Endothelial cell of umbilical vein (primary cell): ENCODE data around the gene HOXB7. TPM values are rescaled to one million over a fixed set of nuclear protein-coding genes. Genes with fewer than 3 reads are reported as not detected.

ENCODE experiments used
- BruUV-seq: library from RNA; stranded (reverse); fragments of 400-500 nt; replicated peaks from 2 replicates; lab custom pipeline; 2021; lab: Mats Ljungman, UMichigan
- CTCF ChIA-PET: fragments of 300-600, 350-600 bp; sonication (Branson Sonifier 250); formaldehyde crosslinking; loops from one replicate; lab custom pipeline; 2021; ENCODE audit warnings: antibody characterized with exemption, inconsistent platforms; lab: Charles Lee
- POLR2A ChIA-PET: fragments of 300-600, 350-600 bp; sonication (Branson Sonifier 250); formaldehyde crosslinking; loops from one replicate; lab custom pipeline; 2021; ENCODE audit warnings: antibody characterized with exemption, inconsistent platforms; lab: Charles Lee
- DNase-seq: peaks from one replicate; pipeline ENCODE4 v3.0.0-alpha.2; 2011; ENCODE audit warnings: low read depth, low spot score
- FAIRE-seq: peaks from 2 replicates; lab custom pipeline; 2011; peaks lifted over from hg19 to GRCh38; lab: Jason Lieb, UNC
- H2AFZ ChIP-seq: 2 replicates; pipeline ENCODE4 v1.6.0; 2012; ENCODE audit warnings: low read depth, low read length, control low read depth, inconsistent platforms
- H3K27ac ChIP-seq: 2 replicates; pipeline ENCODE4 v1.5.1; 2011; ENCODE audit warnings: low read depth, mild to moderate bottlenecking, control low read depth, low read length, moderate library complexity; ENCODE audit not compliant: insufficient read depth
- H3K27me3 ChIP-seq, 2 experiments: 2 replicates each; pipeline versions ENCODE4 v1.6.0 to v1.6.1; 2011; ENCODE audit warnings: low read length in 2 of 2, mixed read lengths in 1 of 2; ENCODE audit not compliant: control insufficient read depth in 2 of 2, insufficient read depth in 2 of 2
- H3K36me3 ChIP-seq, 2 experiments: 2 replicates in 1 of 2; 3 replicates in 1 of 2; pipeline ENCODE4 v1.5.1; 2011; ENCODE audit warnings: low read length in 2 of 2, mild to moderate bottlenecking in 1 of 2, moderate library complexity in 1 of 2; ENCODE audit not compliant: control insufficient read depth in 2 of 2, insufficient read depth in 2 of 2; ENCODE audit errors: extremely low read depth in 1 of 2
- H3K4me1 ChIP-seq: 3 replicates; pipeline ENCODE4 v1.5.1; 2011; ENCODE audit warnings: mild to moderate bottlenecking, low read length; ENCODE audit not compliant: control insufficient read depth, insufficient read depth; ENCODE audit errors: extremely low read depth
- H3K4me2 ChIP-seq: 2 replicates; pipeline ENCODE4 v1.6.1; 2011; ENCODE audit warnings: low read length, control low read depth, mixed read lengths; ENCODE audit not compliant: insufficient read depth
- H3K4me3 ChIP-seq, 3 experiments: fragments of 200-600 bp in 1 of 3; sonication (generic), shearing (Covaris generic) in 1 of 3; replicated peaks in 1 of 3; 2 replicates each; pipeline ENCODE4 v1.5.1; 2011 to 2016; ENCODE audit warnings: control low read depth in 3 of 3, low read length in 3 of 3, mild to moderate bottlenecking in 2 of 3, inconsistent platforms in 1 of 3, low read depth in 1 of 3, moderate library complexity in 1 of 3; ENCODE audit not compliant: insufficient read depth in 1 of 3
- H3K79me2 ChIP-seq: 2 replicates; pipeline ENCODE4 v1.6.0; 2012; ENCODE audit warnings: low read length, inconsistent platforms; ENCODE audit not compliant: control insufficient read depth, insufficient read depth
- H3K9ac ChIP-seq: replicated peaks from 2 replicates; pipeline ENCODE3; 2011; ENCODE audit warnings: low read length, control low read depth; ENCODE audit not compliant: insufficient read depth; ENCODE audit errors: extremely low read depth
- H3K9me1 ChIP-seq: replicated peaks from 3 replicates; pipeline ENCODE4 v1.6.0; 2011; ENCODE audit warnings: mild to moderate bottlenecking, low read length; ENCODE audit not compliant: control insufficient read depth, insufficient read depth; ENCODE audit errors: extremely low read depth
- H3K9me3 ChIP-seq: replicated peaks from 2 replicates; pipeline ENCODE4 v1.5.1; 2012; ENCODE audit warnings: low read length, inconsistent platforms; ENCODE audit not compliant: control insufficient read depth, insufficient read depth
- H4K20me1 ChIP-seq: replicated peaks from 2 replicates; pipeline ENCODE3; 2011; ENCODE audit warnings: mild to moderate bottlenecking, low read length; ENCODE audit not compliant: control insufficient read depth, insufficient read depth; ENCODE audit errors: extremely low read depth
- EZH2 ChIP-seq: IDR thresholded peaks from 2 replicates; pipeline ENCODE4 v1.6.1; 2012; ENCODE audit warnings: borderline replicate concordance, low read depth, mild to moderate bottlenecking, moderate library complexity, low read length, inconsistent platforms; ENCODE audit not compliant: severe bottlenecking
- FOS ChIP-seq: IDR thresholded peaks from 2 replicates; pipeline ENCODE4 v1.6.1; 2011; ENCODE audit warnings: mild to moderate bottlenecking, low read length, moderate library complexity, borderline replicate concordance; ENCODE audit not compliant: insufficient read depth
- GATA2 ChIP-seq: IDR thresholded peaks from 2 replicates; pipeline ENCODE4 v1.7.0; 2011; ENCODE audit warnings: low read depth, mild to moderate bottlenecking, moderate library complexity, mixed read lengths, low read length; ENCODE audit not compliant: insufficient read length, insufficient read depth
- JUN ChIP-seq: IDR thresholded peaks from 2 replicates; pipeline ENCODE4 v1.6.1; 2011; ENCODE audit warnings: borderline replicate concordance, low read depth; ENCODE audit not compliant: insufficient read length, insufficient read depth
- MYC ChIP-seq: IDR thresholded peaks from one replicate; pipeline ENCODE4 v1.6.1; 2011; ENCODE audit warnings: mild to moderate bottlenecking, low read depth, low read length
- POLR2A ChIP-seq: IDR thresholded peaks from 2 replicates; pipeline ENCODE4 v1.6.1; 2012; ENCODE audit warnings: low read depth, mild to moderate bottlenecking, control low read depth, low read length
- POLR2AphosphoS5 ChIP-seq: IDR thresholded peaks from 2 replicates; pipeline ENCODE4 v1.6.1; 2012; ENCODE audit warnings: low read depth, mild to moderate bottlenecking, control low read depth, low read length, moderate library complexity; ENCODE audit not compliant: insufficient read depth
- dilution Hi-C: fragments of 300-500 bp; cut with MboI; formaldehyde crosslinking; loops from one replicate; pipeline ENCODE4 v1.15.0; 2019; ENCODE audit warnings: low sequenced_read_pairs; ENCODE audit not compliant: extremely low pct_ligation_motif_present
- intact Hi-C: fragments of 100-400 bp; cut with micrococcal nuclease; formaldehyde crosslinking; loops from one replicate; pipeline ENCODE4 v1.10.0; 2022
- polyA plus RNA-seq, 4 experiments: library from polyadenylated mRNA; depleted of rRNA in 3 of 4; stranded (reverse) in 3 of 4; unstranded in 1 of 4; fragments of >200 nt; gene quantifications; 2 replicates each; pipeline versions ENCODE4 v1.2.1 to v1.2.3, GENCODE V29; 2011 to 2012; ENCODE audit warnings: missing spikeins in 1 of 4
- total RNA-seq: library from RNA; stranded (reverse); gene quantifications from 2 replicates; pipeline ENCODE4 v1.2.3, GENCODE V29; 2021
- TF ChIP-seq, protein P1 (sequence below): IDR thresholded peaks from 2 replicates; pipeline ENCODE4 v1.6.1; 2011; ENCODE audit not compliant: insufficient read depth, insufficient read length
- TF ChIP-seq, protein P2 (sequence below), 2 donors: IDR thresholded peaks; 1 replicate in 1 of 2; 2 replicates in 1 of 2; pipeline ENCODE4 v1.5.1; 2011; ENCODE audit warnings: low read length in 2 of 2, mild to moderate bottlenecking in 2 of 2, moderate library complexity in 2 of 2, control low read depth in 1 of 2, inconsistent platforms in 1 of 2, low read depth in 1 of 2; ENCODE audit not compliant: insufficient read depth in 1 of 2; ENCODE audit errors: extremely low read depth in 1 of 2

The HOXB7 gene
- total and polyA plus RNA-seq, 2 donors (not counting 3 experiments of a cell fraction or from before 2014, with no cell fraction given), result 23.5 to 24.5 TPM

DNA sequence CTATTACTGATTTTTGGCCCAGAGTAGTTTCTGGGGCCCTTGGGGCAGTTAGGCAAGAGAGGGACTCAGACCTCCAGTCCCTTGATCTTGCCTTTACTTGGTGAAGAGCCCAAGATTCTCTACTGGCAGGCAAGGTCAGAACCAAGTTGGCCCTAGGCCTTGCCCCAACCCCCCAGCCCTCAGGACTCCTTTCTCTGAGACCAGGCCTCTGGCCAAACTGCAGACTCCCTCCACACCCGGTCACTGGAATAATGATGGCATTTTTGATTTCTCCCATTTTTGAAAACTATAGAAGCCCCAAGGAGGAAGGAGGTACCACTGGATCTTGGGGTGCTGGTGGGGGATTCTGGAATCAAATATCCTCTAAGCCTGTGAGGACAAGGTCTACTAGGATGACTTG is 33.3 kb upstream of the HOXB7 start:
- Histone ChIP-seq H3K36me3 (no peaks in the 10 kb centered on the region), H3K9ac (no peak overlapping the region), H3K4me3 (no peak overlapping the region), H2AFZ (no peak overlapping the region), H3K27me3 (peaks cover 78 to 87% of the 10 kb centered on the region in 2 experiments), H3K79me2 (no peaks in the 10 kb centered on the region), H4K20me1 (no peaks in the 10 kb centered on the region), H3K4me1 (no peaks in the 10 kb centered on the region), H3K9me3 (no peaks in the 10 kb centered on the region), H3K9me1 (no peaks in the 10 kb centered on the region), H3K27ac (no peak overlapping the region), H3K4me2 (no peak overlapping the region)
- ChIA-PET CTCF (interaction anchor here (1.2 to 4.5 kb wide), 2 partner anchors 8 to 12 kb away, joined by 3 to 23 read pairs; no protein-coding TSS in a partner anchor), POLR2A (no interaction called here)
- no TSS peak for BruUV-seq
- dilution Hi-C loops, result no loop called here
- DNase-seq (no peak), FAIRE-seq (no peak)
- intact Hi-C loops, result no loop called here
- TF ChIP-seq, protein P1, sequence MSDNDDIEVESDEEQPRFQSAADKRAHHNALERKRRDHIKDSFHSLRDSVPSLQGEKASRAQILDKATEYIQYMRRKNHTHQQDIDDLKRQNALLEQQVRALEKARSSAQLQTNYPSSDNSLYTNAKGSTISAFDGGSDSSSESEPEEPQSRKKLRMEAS, result no peak
- TF ChIP-seq JUN, result no peak
- TF ChIP-seq MYC, result no peak
- TF ChIP-seq POLR2AphosphoS5, result no peak
- TF ChIP-seq GATA2, result no peak
- TF ChIP-seq POLR2A, result no peak
- TF ChIP-seq FOS, result no peak

DNA sequence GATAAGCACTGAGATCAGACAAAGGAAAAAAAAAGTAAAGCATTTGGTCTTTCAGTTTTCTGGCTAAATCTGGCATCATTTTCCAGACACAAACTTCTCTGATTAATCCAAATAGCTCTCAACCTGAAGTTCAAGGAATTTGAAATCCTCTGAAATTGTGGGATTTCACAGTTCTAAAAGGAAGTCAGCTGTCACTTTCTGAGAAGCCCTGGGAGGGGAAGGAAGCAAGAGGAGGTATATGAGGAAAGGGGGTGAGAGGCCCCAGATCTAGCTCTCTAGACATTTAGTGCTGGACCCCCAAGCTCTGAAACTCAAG is 32.8 kb upstream of the HOXB7 start:
- H3K4me1 ChIP-seq, result no peaks in the 10 kb centered on the region
- dilution Hi-C loops (no loop called here), intact Hi-C loops (no loop called here)
- ChIA-PET CTCF (interaction anchor here (1.2 to 4.5 kb wide), 2 partner anchors 7 to 11 kb away, joined by 3 to 23 read pairs; no protein-coding TSS in a partner anchor), POLR2A (no interaction called here)
- no peak overlapping the region for H2AFZ ChIP-seq
- no peaks in the 10 kb centered on the region for H3K36me3 ChIP-seq
- no peak overlapping the region for H3K4me3 ChIP-seq
- peaks cover 83 to 92% of the 10 kb centered on the region in 2 experiments for H3K27me3 ChIP-seq
- no peak overlapping the region for H3K4me2 ChIP-seq
- H3K9me3 ChIP-seq, result no peaks in the 10 kb centered on the region
- DNase-seq (no peak), FAIRE-seq (no peak)
- H4K20me1 ChIP-seq, result no peaks in the 10 kb centered on the region
- no peak overlapping the region for H3K27ac ChIP-seq
- H3K9ac ChIP-seq, result no peak overlapping the region
- no peaks in the 10 kb centered on the region for H3K9me1 ChIP-seq
- TF ChIP-seq EZH2 (no peak), POLR2A (no peak), MYC (no peak), JUN (no peak), GATA2 (no peak), POLR2AphosphoS5 (no peak), FOS (no peak)
- TF ChIP-seq, protein P2, sequence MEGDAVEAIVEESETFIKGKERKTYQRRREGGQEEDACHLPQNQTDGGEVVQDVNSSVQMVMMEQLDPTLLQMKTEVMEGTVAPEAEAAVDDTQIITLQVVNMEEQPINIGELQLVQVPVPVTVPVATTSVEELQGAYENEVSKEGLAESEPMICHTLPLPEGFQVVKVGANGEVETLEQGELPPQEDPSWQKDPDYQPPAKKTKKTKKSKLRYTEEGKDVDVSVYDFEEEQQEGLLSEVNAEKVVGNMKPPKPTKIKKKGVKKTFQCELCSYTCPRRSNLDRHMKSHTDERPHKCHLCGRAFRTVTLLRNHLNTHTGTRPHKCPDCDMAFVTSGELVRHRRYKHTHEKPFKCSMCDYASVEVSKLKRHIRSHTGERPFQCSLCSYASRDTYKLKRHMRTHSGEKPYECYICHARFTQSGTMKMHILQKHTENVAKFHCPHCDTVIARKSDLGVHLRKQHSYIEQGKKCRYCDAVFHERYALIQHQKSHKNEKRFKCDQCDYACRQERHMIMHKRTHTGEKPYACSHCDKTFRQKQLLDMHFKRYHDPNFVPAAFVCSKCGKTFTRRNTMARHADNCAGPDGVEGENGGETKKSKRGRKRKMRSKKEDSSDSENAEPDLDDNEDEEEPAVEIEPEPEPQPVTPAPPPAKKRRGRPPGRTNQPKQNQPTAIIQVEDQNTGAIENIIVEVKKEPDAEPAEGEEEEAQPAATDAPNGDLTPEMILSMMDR (IDR thresholded peaks at IDR 0.05; ENCODE audit: extremely low read depth in 1 of 2, insufficient read depth in 1 of 2, low read depth in 1 of 2, low read length in 2 of 2), result no peak
- TF ChIP-seq, protein P1, result no peak
- no peaks in the 10 kb centered on the region for H3K79me2 ChIP-seq
- BruUV-seq, result no TSS peak
